ENCODE results near the gene PTPRCAP.

Gene PTPRCAP

GRCh38 chr11:67448220-67448609 lies 10.7 kb upstream of the PTPRCAP start:
- no peak overlapping the region for H3K27ac ChIP-seq
- H3K4me3 ChIP-seq: no peak overlapping the region

- no peak overlapping the region for H3K4me3 ChIP-seq
Observed at GRCh38 chr11:67445515-67445914, 8.0 kb upstream of the PTPRCAP start.

GRCh38 chr11:67442504-67443404 lies 5.3 kb upstream of the PTPRCAP start:
- peak overlapping the region; percentile 52 to 86 (median 79) for H3K4me3 ChIP-seq
- peak overlapping the region; percentile 52 to 98 (median 91) for H3K27ac ChIP-seq

More at GRCh38 chr11:67445515-67445914, 8.0 kb upstream of the PTPRCAP start:
- H3K27ac ChIP-seq: peak overlapping the region in 6 of 21 experiments; percentile 1 to 98 (median 92)

GRCh38 chr11:67441731-67442351 lies 4.4 kb upstream of the PTPRCAP start:
- Histone ChIP-seq H3K27ac (peak overlapping the region in 5 of 21 experiments; percentile 6 to 98 (median 93)), H3K4me3 (no peak overlapping the region)

GRCh38 chr11:67441098-67441563 lies 3.6 kb upstream of the PTPRCAP start:
- peak overlapping the region in 10 of 21 experiments; percentile 11 to 95 (median 60) for H3K27ac ChIP-seq

GRCh38 chr11:67440229-67441097 lies 3.0 kb upstream of the PTPRCAP start:
- Histone ChIP-seq H3K4me3 (peak overlapping the region in 1 of 7 experiments; percentile 48), H3K27ac (peak overlapping the region in 15 of 21 experiments; percentile 7 to 97 (median 53))

More at GRCh38 chr11:67441098-67441563, 3.6 kb upstream of the PTPRCAP start:
- no peak overlapping the region for H3K4me3 ChIP-seq

- peak overlapping the region in 2 of 7 experiments; percentile 3 to 48 for H3K4me3 ChIP-seq
- H3K27ac ChIP-seq: peak overlapping the region in 17 of 21 experiments; percentile 3 to 97 (median 68)
Observed at GRCh38 chr11:67439321-67440228, 2.1 kb upstream of the PTPRCAP start.

- peak overlapping the region; percentile 19 to 48 (median 34) for H3K4me3 ChIP-seq
- peak overlapping the region in 18 of 21 experiments; percentile 6 to 97 (median 74) for H3K27ac ChIP-seq
Observed at GRCh38 chr11:67438158-67438902, 848 bp upstream of the PTPRCAP start.

- Histone ChIP-seq H3K27ac (peak overlapping the region in 16 of 21 experiments; percentile 21 to 97 (median 80)), H3K4me3 (peak overlapping the region; percentile 19 to 48 (median 34))
Observed at GRCh38 chr11:67437809-67438157, 301 bp upstream of the PTPRCAP start.

- H3K27ac ChIP-seq: peak overlapping the region in 16 of 21 experiments; percentile 6 to 97 (median 80)
- H3K4me3 ChIP-seq: peak overlapping the region; percentile 19 to 48 (median 34)
Observed at GRCh38 chr11:67436459-67437081, 912 bp downstream of the PTPRCAP start.

GRCh38 chr11:67435727-67436458 lies 1.6 kb downstream of the PTPRCAP start:
- Histone ChIP-seq H3K27ac (peak overlapping the region in 16 of 21 experiments; percentile 6 to 97 (median 74)), H3K4me3 (peak overlapping the region; percentile 19 to 48 (median 34))

GRCh38 chr11:67435031-67435726 lies 2.3 kb downstream of the PTPRCAP start:
- Histone ChIP-seq H3K4me3 (peak overlapping the region in 4 of 7 experiments; percentile 26 to 48 (median 38)), H3K27ac (peak overlapping the region in 13 of 21 experiments; percentile 14 to 97 (median 80))

- peak overlapping the region in 10 of 21 experiments; percentile 14 to 97 (median 60) for H3K27ac ChIP-seq
Observed at GRCh38 chr11:67434395-67434881, 3.0 kb downstream of the PTPRCAP start.

GRCh38 chr11:67433536-67434394 lies 3.7 kb downstream of the PTPRCAP start:
- H3K4me3 ChIP-seq: no peak overlapping the region
- peak overlapping the region in 10 of 21 experiments; percentile 12 to 97 (median 51) for H3K27ac ChIP-seq

More at GRCh38 chr11:67434395-67434881, 3.0 kb downstream of the PTPRCAP start:
- H3K4me3 ChIP-seq: peak overlapping the region in 1 of 7 experiments; percentile 5

All from skin epidermis (tissue), 12 donors.